ENCODE results near the gene KLF17.

GRCh38 chr1:44090429-44091252 is 28.0 kb upstream of the KLF17 start:
- no peak for TF ChIP-seq CTCF (IDR thresholded peaks at IDR 0.05; ENCODE audit: poor library complexity)
- TF ChIP-seq EZH2 (IDR thresholded peaks at IDR 0.05; ENCODE audit: borderline replicate concordance): no peak

Data from hepatocyte (in vitro differentiated cells).